AG09309 (cell line): ENCODE data around the gene FBXL13.

Experiments used
- DNase-seq: peaks from one replicate; pipeline ENCODE4 v3.0.0-alpha.2; 2010; ENCODE audit warnings: low read depth
- H3K4me3 ChIP-seq: 2 replicates; pipeline ENCODE4 v1.5.1; 2011; ENCODE audit warnings: mild to moderate bottlenecking, low read depth, low read length, moderate library complexity; ENCODE audit not compliant: control insufficient read depth
- CTCF ChIP-seq: IDR thresholded peaks from 2 replicates; pipeline ENCODE4 v1.5.1; 2011; ENCODE audit warnings: mild to moderate bottlenecking, low read depth, low read length, inconsistent platforms; ENCODE audit not compliant: insufficient read depth, control insufficient read depth; ENCODE audit errors: missing control alignments

Gene FBXL13

GRCh38 chr7:102897211-102897631 is 177.4 kb downstream of the FBXL13 start:
- H3K4me3 ChIP-seq = no peak overlapping the region
- TF ChIP-seq CTCF = no peak
- DNase-seq = no peak

GRCh38 chr7:102896585-102896984 is 178.0 kb downstream of the FBXL13 start:
- DNase-seq = no peak
- no peak overlapping the region for H3K4me3 ChIP-seq
- TF ChIP-seq CTCF = no peak

- TF ChIP-seq CTCF = no peak
- no peak for DNase-seq
- no peak overlapping the region for H3K4me3 ChIP-seq
These were observed 179.0 kb downstream of the FBXL13 start for GRCh38 chr7:102895602-102896001.

- no peak for TF ChIP-seq CTCF
- DNase-seq = no peak
- no peak overlapping the region for H3K4me3 ChIP-seq
These were observed 181.8 kb downstream of the FBXL13 start for GRCh38 chr7:102892631-102893278.

- TF ChIP-seq CTCF = no peak
- DNase-seq = peak; percentile 77
- H3K4me3 ChIP-seq = no peak overlapping the region
These were observed 182.8 kb downstream of the FBXL13 start for GRCh38 chr7:102891693-102892261.

GRCh38 chr7:102890971-102891692 is 183.5 kb downstream of the FBXL13 start:
- no peak for DNase-seq
- TF ChIP-seq CTCF = no peak
- H3K4me3 ChIP-seq = no peak overlapping the region
